Activated CD8-positive, alpha-beta memory T cell treated with anti-CD3 and anti-CD28 coated beads for 36 hours (primary cell): ENCODE results near the gene CDK13. TPM values are rescaled to one million over a fixed set of nuclear protein-coding genes. Genes with fewer than 3 reads are reported as not detected.
"Not testable (repeated sequence)": the region's sequence is repeated elsewhere in the genome, so short reads cannot be mapped to it uniquely, and the experiment has no call there.

ENCODE experiments used
- CTCF ChIA-PET: fragments of 350-600 bp; sonication (Branson Sonifier 250); formaldehyde crosslinking; loops from one replicate; lab custom pipeline; 2021; ENCODE audit warnings: antibody characterized with exemption; lab: Charles Lee
- POLR2A ChIA-PET: fragments of 350-600 bp; sonication (Branson Sonifier 250); formaldehyde crosslinking; loops from one replicate; lab custom pipeline; 2021; ENCODE audit warnings: antibody characterized with exemption; lab: Charles Lee
- total RNA-seq, 2 experiments: library from RNA; stranded (reverse); gene quantifications; one replicate each; pipeline ENCODE4 v1.2.3, GENCODE V29; 2021

CDK13 gene
- total RNA-seq, 2 experiments from 2014 or later: 35.6 to 38.1 TPM

DNA sequence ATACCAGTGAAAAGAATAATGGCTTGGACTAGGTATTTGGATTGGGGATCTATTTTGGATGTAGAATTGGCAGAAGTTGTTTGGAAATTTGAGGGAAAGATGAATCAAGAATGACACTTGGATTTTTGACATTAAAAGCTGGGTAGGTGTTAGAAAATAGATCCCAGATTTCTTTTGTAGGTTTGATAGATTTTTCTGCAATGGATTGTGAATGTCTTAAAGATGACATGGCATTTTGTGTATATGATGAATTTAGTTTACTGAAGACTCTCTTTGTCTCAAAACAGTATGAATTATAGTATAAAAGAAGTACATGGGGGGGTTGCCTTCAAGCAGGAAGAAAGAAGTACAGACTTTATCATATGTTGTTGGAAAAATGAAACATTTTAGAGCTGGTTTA is 108.6 kb downstream of the CDK13 start:
- POLR2A ChIA-PET: no interaction called here
- CTCF ChIA-PET: no interaction called here

DNA sequence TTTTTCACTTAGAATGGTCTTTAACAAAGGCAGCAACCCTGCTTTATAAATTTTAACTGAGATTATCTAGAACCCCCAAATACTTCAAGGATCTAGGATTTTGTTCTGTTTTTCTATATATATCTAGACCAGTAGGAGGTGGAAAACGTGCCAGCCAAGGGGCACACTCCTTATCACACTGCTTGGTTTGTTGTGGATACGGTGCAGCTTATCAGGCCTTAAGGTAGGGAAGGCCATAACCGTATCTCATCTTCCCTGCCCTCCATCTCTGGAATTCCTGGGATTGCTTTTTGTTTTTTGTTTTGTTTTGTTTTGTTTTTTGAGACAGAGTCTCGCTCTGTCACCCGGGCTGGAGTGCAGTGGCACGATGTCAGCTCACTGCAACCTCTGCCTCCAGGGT is 109.0 kb downstream of the CDK13 start:
- ChIA-PET POLR2A (no interaction called here), CTCF (no interaction called here)

DNA sequence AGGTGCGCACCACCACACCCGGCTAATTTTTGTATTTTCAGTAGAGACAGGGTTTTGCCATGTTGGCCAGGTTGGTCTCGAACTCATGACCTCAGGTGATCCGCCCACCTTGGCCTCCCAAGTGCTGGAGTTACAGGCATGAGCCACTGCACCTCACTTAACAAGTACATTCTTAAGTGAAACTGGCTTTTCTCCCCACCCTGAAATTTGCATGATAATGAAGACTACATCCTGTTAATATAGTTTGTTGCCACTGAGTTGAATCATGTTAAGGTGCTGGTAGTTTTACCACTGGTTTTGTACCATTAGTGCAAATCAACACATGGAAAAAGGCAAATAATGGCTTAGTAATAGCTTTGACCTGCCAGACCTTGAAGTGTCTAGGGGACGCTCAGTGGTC is 122.2 kb downstream of the CDK13 start:
- ChIA-PET POLR2A (no interaction called here), CTCF (no interaction called here)

DNA sequence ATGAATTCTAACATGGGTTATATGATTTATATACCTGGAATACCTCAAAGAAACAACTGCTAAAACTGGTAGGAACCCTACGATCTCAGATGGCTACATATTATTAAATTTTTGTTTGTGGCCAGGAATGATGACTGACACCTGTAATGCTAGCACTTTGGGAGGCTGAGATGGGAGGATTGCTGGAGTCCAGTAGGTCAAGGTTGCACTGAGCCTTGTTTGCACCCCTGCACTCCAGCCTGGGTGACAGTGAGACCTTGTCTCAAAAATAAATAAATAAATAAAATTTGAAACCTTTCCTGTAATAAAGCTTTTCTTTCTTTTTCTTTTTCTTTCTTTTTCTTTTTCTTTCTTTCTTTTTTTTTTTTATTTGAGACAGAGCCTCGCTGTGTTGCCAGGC is 123.2 kb downstream of the CDK13 start:
- POLR2A ChIA-PET: no interaction called here
- CTCF ChIA-PET: interaction anchor here (0.7 kb wide), 1 partner anchor 31 kb away, joined by 3 read pairs; no protein-coding TSS in a partner anchor

GRCh38 chr7:40077849-40078248 is 127.8 kb downstream of the CDK13 start:
- ChIA-PET POLR2A (interaction anchor here (0.6 kb wide), 1 partner anchor 294 kb away, joined by 7 read pairs; no protein-coding TSS in a partner anchor), CTCF (no interaction called here)

DNA sequence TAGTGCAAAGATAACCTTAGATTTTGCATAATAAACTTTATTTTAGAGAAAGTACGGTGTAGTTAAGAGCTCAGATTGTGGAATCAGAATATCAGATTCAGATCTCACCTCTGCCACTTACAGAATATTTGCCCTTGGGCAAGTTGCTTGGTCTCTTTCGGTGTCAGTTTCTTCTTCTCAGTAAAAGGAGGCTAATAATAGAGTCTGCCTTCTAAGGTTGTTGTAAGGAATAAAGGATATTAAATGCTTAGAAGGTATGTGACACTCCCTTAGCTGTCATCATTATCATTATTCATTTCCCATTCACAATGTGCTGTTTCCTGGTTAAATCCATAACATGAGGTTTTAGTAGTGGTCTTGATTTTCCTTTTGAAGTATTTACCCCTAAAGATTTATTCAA is 142.1 kb downstream of the CDK13 start:
- ChIA-PET POLR2A (no interaction called here), CTCF (no interaction called here)

DNA sequence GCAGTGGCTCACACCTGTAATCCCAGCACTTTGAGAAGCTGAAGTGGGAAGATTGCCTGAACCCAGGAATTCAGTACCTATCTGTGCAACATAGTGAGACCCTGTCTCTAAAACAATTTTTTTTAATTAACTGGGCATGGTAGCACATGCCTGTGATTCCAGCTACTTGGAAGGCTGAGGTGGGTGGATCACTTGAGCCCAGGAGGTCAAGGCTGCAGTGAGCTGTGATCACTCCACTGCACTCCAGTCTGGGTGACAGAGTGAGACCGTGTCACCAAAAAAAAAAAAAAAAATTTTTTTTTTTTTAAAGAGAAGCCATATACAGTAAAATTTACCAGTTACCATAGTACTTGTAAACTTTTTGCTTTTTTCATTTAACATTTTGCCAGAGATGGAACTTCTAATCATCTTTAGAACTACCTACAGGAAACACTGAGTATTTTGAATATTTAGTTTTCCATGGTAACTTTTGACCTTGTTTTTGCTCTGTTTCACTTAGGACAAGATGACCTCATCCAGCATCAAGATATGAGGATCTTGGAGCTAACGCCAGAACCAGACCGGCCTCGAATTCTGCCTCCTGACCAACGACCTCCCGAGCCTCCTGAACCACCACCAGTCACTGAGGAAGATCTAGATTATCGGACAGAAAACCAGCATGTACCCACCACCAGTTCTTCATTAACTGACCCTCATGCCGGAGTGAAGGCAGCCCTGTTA is 143.7 kb downstream of the CDK13 start:
- CTCF ChIA-PET: no interaction called here
- POLR2A ChIA-PET: no interaction called here

DNA sequence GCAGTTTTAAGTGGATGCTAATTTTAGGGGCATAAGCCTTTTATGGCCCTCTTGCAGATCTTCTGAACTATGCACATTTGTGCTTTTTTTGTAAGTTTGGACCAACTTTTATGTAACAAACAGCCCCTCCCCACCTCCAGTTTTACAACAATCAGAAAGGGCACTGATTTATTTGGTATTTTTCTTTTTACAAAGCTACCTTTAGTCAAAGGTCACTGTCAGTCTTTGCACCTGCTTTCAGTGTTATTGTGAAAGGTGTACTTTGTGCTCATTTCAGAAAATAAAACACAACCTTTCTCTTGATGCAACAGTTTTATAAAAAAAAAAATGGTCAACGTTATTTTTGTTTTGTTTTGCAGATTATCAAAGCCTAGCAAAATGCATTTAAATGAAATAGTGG is 145.2 kb downstream of the CDK13 start:
- ChIA-PET POLR2A (no interaction called here), CTCF (no interaction called here)

- POLR2A ChIA-PET: no interaction called here
- CTCF ChIA-PET: no interaction called here
Observed at GRCh38 chr7:40095695-40096327, 145.8 kb downstream of the CDK13 start.

GRCh38 chr7:40097728-40098127 is 147.7 kb downstream of the CDK13 start:
- ChIA-PET POLR2A (no interaction called here), CTCF (no interaction called here)

- ChIA-PET CTCF (no interaction called here), POLR2A (no interaction called here)
Observed at GRCh38 chr7:40098810-40099209, 148.8 kb downstream of the CDK13 start.

GRCh38 chr7:40099837-40100236 is 149.8 kb downstream of the CDK13 start:
- CTCF ChIA-PET: interaction anchor here (0.6 kb wide), 1 partner anchor 9 kb away, joined by 3 read pairs; no protein-coding TSS in a partner anchor
- POLR2A ChIA-PET: no interaction called here

DNA sequence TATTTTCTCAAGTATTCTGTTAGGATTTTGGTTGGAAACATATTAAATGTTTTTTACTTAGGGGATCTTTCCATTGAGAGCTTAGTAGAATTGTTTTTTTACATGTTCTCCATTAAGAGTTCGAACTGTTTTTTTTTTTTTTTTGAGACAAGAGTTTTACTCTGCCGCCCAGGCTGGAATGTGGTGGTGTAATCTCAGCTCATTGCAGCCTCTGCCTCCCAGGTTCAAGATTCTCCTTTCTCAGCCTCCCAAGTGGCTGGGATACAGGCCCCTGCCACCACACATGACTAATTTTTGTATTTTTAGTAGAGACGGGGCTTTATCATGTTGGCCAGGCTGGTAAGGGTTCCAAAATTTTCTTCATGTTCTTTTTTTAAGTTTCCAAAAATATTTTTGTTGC is 151.1 kb downstream of the CDK13 start:
- POLR2A ChIA-PET: no interaction called here

GRCh38 chr7:40102897-40103296 is 152.8 kb downstream of the CDK13 start:
- ChIA-PET POLR2A (no interaction called here), CTCF (no interaction called here)

More for the DNA sequence above, 151.1 kb downstream of the CDK13 start:
- CTCF ChIA-PET: no interaction called here

- CTCF ChIA-PET: no interaction called here
- POLR2A ChIA-PET: no interaction called here
Observed at GRCh38 chr7:40105879-40106473, 155.9 kb downstream of the CDK13 start.

GRCh38 chr7:40115936-40116335 is 165.9 kb downstream of the CDK13 start:
- ChIA-PET CTCF (no interaction called here), POLR2A (no interaction called here)

DNA sequence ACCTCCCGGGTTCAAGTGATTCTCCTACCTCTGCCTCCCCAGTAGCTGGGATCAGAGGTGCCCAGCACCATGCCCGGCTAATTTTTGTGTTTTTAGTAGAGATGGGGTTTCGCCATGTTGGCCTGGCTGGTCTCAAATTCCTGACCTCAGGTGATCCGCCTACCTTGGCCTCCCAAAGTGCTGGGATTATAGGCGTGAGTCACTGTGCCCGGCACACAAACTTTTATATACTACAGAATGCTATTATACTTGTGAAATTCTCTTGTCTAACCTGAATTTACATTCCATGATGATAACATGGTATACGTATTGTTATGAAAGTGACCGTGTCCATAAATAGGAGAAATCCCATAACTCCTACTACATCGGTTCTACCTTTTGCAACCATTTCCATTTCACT is 167.1 kb downstream of the CDK13 start:
- CTCF ChIA-PET: interaction anchor here (0.8 kb wide), 1 partner anchor 109 kb away, joined by 3 read pairs; no protein-coding TSS in a partner anchor
- POLR2A ChIA-PET: not testable (repeated sequence)

DNA sequence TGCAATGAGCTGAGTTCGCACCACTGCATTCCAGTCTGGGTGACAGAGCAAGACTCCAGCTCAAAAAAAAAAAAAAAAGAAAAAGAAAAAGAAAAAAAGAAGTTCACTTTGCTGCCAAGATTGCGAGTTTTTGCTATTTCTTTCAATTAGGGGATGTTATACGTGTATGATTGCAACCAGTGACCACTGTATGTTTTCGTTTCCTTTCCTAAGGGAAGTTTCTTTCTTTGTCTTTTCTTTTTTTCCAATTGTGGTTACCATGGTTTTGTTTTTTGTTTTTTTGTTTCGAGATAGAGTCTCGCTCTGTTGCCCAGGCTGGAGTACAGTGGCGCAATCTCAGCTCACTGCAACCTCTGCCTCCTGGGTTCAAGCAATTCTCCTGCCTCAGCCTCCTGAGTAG is 168.1 kb downstream of the CDK13 start:
- POLR2A ChIA-PET: not testable (repeated sequence)
- CTCF ChIA-PET: interaction anchor here (0.7 kb wide), 1 partner anchor 16 kb away, joined by 3 read pairs; the partner anchor contains the start of gene MPLKIP

GRCh38 chr7:40120020-40120419 is 170.0 kb downstream of the CDK13 start:
- CTCF ChIA-PET: no interaction called here
- POLR2A ChIA-PET: no interaction called here

DNA sequence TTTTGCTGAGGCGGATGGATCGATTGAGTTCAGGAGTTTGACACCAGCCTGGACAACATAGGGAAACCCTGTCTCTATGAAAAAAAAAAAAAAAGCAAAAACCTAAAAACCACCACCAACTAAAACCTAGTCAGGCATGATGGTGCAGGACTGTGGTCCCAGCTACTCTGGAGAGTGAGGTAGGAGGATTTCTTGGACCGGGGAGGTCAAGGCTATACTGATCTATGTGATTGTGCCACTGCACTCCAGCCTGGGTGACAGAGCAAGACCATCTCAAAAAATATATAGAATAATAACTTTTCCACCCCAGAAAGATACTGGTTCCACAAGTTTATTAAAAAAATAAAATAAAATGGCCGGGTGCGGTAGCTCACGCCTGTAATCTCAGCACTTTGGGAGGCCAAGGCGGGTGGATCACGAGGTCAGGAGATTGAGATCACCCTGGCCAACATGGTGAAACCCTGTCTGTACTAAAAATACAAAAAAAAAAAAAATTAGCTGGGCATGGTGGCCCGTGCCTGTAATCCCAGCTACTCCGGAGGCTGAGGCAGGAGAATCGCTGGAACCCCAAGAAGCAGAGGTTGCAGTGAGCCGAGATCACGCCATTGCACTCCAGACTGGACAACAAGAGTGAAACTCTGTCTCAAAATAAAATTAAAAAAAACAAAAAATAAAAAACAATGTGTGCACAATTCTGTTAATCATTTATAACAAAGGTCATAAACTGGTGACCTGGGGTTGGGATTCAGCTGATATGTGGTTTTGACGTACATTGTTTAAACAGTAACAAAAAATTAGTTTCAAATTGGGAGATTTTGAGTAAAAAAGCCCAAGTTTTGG is 172.3 kb downstream of the CDK13 start:
- CTCF ChIA-PET: interaction anchor here (1.1 kb wide), 1 partner anchor 12 kb away, joined by 3 read pairs; the partner anchor contains the start of gene MPLKIP
- POLR2A ChIA-PET: not testable (repeated sequence)
